GM21367 (cell line): ENCODE results near the gene METRNL.
"Not testable (repeated sequence)": the region's sequence is repeated elsewhere in the genome, so short reads cannot be mapped to it uniquely, and the experiment has no call there.

Source experiments
- ATAC-seq: cut with Tn5 transposase; IDR thresholded peaks from one replicate; pipeline ENCODE4 v1.9.1; 2021; ENCODE audit not compliant: unreplicated experiment

Gene METRNL, protein sequence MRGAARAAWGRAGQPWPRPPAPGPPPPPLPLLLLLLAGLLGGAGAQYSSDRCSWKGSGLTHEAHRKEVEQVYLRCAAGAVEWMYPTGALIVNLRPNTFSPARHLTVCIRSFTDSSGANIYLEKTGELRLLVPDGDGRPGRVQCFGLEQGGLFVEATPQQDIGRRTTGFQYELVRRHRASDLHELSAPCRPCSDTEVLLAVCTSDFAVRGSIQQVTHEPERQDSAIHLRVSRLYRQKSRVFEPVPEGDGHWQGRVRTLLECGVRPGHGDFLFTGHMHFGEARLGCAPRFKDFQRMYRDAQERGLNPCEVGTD

DNA sequence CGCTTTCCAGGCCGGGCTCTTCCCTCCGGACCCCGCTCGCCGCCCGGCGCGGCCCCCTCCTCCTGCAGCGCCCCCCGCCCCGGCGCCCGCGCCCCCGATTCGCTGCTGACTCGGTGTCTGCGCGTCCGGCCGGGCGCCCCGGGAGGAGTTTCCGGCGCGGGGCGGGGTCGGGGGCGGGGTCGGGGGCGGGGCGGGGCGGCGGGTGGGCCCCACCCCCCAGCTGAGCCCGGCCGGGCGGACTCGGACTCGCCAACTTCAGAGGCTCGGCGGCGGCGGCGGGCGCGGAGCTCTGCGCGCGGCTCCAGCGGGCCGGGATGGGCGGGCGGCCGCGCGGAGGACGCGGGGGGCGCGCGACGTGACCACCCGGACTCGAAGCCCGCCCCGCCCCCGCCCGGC lies at the start of gene METRNL:
Gene METRNL, plus strand, starts transcription at position 258 of the 396 bp plus-strand sequence. CDS start 207 bp downstream, outside the sequence.
- ATAC-seq = no peak

DNA sequence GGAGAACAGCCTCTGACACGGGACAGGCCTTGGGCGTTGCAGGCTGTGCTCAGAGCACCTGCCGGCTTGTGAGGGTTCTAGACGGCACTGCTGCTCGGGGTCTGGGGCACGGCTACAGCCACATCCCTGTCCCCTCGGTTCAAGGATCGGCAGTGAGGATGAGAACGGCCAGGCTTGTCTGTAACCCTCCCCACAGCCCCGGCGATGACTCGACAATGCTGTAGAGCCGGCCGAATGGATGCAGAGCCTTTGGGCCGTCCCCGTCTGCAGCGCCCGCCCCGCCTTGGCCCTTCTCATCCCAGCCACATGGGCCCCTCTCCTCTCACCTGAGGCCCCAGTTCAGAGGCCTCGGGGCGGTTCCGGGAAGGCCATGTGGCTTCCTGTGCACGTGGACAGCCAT lies 49.0 kb upstream of the METRNL start:
- no peak for ATAC-seq

DNA sequence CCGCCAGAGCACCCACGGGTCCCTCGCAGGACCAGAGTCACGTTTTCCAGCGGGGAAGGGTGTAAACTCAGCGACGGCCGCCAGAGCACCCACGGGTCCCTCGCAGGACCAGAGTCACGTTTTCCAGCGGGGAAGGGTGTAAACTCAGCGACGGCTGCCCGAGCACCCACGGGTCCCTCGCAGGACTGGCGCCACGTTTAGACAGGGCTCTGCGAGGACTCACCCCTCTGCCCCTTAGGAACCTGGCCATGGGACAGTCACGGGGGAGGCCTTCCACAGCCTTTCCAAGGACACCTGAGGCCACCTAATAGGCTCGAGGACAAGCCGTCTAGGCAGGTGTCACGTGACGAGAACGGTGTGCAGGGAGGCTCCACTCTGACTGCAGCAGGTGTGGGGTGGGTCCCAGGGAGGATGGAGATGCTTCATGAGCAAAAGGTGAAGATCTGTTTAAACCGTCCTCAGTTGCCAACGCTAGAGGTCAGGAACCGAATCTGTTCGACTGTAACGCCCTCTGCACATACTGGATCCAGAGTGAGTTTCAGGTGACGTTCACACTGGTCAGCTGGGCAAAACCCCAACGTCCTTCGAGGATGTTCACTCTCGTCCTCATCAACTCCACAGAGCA lies 48.0 kb upstream of the METRNL start:
- no peak for ATAC-seq

DNA sequence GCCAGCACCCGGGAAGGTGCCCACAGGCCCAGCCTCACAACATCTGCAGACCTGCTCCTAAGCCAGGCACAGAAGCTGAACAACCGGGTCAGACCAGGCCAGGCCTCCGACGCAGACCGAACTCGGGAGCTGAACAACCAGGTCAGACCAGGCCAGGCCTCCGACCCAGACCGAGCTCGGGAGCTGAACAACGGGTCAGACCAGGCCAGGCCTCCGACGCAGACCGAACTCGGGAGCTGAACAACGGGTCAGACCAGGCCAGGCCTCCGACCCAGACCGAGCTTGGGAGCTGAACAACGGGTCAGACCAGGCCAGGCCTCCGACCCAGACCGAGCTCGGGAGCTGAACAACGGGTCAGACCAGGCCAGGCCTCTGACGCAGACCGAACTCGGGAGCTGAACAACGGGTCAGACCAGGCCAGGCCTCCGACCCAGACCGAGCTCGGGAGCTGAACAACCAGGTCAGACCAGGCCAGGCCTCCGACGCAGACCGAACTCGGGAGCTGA lies 47.4 kb upstream of the METRNL start:
- not testable (repeated sequence) for ATAC-seq

DNA sequence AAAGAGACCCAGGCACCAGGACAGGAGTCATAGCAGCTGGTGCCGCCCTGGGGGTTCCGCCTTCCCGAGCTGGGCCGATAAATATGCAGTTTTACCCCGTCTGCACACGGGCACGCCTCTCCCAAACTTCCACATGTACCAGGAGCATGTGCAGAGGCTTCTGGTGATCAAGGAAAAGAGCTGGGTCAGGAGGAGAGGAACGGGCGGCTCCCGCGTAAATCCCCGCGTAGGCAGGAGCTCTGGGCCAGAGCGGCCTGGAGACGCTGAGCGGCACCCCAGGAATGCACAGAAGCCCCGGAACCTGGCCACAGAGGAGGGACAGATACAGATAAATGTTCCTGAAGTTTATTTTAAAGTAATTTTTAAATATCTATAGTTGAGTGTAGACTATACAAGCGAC lies 46.6 kb upstream of the METRNL start:
- no peak for ATAC-seq

DNA sequence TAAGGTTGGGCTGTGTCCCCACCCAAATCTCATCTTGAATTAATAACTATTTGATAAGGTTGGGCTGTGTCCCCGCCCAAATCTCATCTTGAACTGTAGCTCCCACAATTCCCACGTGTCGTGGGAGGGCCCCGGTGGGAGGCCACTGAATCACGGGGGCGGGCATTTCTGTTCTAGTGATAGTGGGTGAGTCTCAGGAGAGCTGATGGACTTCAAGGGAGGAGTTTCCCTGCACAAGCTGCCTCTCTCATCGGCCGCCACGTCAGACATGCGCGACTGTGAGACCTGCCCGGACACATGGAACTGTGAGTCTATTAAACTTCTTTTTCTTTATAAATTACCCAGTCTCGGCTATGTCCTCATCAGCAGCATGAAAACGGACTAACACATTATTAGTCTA lies 44.9 kb upstream of the METRNL start:
- no peak for ATAC-seq

DNA sequence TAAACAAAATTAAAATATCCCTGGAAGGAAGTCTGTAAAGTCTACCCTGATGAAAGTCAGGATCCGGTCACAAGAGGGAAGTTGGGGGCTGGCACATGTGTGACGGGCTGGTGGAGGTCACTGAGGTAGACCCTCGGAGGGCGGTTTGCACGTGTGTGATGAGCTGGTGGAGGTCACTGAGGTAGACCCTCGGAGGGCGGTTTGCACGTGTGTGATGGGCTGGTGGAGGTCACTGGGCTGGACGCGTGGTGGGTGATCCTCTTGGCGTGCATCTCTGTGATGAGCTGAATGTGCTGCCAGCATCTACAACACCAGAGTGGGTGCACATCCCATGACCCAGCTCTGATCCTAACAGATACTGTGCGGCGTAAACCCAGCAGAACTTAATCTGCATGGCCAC lies 43.7 kb upstream of the METRNL start:
- no peak for ATAC-seq

DNA sequence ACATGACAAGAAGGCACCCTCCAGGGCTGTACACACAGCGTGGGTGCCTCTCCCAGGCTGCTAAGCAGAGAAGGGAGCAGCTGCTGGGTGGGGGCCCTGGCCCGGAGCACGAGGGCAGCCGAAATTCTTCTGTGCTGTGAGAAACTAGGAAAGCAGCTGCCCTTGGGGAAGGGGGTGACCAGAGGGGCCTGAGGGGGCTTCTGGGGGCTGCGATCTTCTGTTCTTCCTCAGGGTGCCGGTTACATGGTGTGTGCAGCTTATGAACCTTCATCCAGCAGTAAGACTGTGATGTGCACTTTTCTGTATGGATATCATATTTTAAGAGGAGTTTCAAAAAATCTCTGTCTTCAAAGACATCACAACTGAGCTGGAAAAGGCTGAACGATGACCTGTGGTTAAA lies 43.2 kb upstream of the METRNL start:
- ATAC-seq = no peak

DNA sequence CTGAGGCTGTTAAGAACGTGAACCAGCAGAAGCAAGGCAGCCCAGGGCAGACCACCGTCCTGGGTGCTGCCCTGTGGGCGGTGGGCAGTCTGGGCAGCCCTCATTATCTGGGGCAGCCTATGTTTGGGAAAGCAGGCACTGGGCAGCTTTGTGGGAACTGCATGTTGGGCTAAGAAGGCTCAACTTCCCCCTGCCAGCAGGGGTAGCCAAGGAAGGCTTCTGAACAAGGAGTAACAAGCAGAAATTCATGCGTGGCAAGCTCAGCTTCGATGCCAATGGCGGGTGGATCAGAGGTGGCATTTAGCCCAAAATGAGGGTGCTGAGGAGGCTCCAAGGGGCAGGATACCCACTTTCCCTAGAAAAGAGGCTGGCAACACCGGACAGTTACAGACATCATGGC lies 42.7 kb upstream of the METRNL start:
- no peak for ATAC-seq

DNA sequence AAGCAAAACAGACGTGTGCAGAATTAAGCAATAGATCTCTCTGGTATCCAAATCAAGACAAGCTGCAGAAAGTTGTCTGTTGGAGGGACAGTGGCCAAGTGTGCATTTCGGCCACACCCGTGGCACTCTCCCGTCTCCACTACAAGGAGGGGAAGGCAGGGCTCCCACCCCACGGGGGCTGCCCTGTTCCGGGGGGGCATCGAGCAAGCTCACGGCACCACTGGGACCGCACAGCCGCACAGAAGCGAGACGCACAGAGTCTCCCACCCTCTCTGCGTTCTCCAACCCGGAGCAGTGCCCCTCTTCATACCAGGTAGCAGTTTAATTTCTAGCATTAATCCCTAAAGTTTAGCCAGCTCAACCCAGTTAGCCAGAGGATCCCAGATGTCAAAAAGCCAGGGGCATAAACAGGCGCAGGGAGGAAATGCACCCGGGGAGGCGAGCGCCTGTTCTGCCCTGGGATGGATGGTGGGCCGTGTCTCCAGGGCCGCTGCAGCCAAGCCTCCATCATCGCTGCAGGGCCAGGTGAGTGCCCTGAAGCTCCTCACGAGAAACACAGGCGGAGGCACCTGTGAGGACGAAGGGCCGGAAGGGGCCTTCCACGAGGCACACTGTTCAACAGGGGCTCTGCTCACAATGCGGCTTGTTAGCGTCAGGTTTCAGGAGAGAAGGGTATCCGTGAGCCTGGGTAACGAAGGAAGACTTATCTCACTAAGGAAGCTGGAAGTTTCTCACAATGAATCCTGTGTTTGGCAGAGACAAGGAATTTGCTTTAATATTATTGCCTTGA lies 42.1 kb upstream of the METRNL start:
- ATAC-seq = no peak

DNA sequence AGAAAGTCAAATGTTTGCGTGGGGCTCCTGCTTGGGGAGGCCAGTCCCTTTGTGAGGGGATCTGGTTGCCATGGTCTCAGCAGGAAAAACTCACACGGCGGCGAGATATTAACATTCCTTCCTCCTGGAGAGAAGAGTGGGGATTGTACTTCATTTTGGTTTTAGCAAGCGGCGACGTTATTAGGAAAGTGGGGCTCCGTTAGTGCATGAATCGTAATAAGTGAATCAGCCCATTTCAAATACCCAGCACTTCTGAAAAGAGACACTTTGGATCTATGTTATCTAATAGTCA lies 41.6 kb upstream of the METRNL start:
- ATAC-seq = no peak

DNA sequence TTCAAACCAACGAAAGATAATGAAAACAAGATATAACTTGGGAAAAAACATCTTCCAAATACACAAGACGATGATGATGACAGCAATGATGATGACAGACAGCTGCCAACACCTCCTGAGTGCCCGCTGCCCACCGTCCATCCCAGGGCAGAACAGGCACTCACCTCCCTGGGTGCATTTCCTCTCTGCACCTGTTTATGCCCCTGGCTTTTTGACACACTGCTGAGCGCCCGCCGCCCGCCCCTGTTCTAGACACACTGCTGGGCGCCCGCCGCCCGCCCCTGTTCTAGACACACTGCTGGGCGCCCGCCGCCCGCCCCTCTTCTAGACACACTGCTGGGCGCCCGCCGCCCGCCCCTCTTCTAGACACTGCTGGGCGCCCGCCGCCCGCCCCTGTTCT lies 40.4 kb upstream of the METRNL start:
- not testable (repeated sequence) for ATAC-seq

DNA sequence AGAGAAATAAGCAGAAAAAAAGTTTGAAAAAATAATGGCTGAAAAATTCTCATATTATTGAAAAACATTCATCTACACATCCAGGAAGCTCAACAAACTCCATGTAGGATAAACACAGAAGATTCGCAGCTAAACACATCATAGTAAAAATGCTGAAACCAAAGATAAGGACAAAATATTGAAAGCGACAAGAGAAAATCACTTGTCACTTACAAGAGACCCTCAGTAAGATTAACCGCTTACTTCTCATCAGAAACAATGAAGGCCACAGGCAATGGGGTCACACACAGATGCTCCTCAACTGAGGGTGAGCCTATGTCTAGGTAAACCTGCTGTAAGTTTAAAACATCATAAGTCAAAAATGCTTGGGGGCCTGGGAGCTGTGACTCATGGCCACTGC lies 38.1 kb upstream of the METRNL start:
- ATAC-seq = no peak

DNA sequence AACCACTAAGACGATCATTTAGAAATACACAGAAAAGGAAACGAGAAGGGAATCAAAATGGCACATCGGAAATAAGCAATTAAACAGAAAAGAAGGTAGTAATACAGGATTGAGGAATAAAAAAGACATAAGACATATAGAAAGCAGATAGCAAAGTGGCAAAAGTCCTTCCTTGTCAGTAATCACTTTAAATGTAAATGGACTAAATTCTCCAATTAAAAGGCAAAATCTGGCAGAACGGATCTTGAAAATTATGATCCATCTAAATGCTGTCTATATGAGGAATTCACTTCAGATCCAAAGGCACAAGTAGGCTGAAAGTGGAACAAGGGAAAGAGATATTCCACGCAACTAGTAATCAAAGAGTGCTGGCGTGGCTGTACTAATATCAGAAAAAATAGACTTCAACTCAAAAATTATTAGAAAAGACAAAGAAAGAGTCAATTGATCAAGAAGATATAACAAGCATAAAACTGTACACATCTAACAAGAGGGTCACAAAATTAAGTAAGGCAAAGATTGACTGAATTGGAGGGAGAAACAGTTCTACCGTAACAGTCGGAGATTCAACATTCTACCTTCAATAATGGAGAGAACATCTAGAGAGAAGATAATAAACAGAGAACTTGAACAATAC lies 36.8 kb upstream of the METRNL start:
- ATAC-seq = no peak

DNA sequence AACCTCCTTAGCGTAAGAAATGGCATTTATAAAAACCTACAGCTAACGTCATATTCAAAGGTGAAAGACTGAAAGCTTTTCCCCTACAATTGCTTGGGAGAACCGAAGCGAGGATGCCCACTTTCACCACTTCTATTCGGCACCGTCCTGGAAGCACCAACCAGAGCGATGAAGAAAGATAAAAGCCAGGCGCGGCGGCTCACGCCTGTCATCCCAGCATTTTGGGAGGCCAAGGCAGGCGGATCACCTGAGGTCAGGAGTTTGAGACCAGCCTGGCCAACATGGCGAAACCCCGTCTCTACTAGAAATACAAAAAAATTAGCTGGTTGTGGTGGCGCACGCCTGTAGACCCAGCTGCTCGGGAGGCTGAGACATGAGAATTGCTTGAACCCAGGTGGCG lies 34.9 kb upstream of the METRNL start:
- ATAC-seq = not testable (repeated sequence)

DNA sequence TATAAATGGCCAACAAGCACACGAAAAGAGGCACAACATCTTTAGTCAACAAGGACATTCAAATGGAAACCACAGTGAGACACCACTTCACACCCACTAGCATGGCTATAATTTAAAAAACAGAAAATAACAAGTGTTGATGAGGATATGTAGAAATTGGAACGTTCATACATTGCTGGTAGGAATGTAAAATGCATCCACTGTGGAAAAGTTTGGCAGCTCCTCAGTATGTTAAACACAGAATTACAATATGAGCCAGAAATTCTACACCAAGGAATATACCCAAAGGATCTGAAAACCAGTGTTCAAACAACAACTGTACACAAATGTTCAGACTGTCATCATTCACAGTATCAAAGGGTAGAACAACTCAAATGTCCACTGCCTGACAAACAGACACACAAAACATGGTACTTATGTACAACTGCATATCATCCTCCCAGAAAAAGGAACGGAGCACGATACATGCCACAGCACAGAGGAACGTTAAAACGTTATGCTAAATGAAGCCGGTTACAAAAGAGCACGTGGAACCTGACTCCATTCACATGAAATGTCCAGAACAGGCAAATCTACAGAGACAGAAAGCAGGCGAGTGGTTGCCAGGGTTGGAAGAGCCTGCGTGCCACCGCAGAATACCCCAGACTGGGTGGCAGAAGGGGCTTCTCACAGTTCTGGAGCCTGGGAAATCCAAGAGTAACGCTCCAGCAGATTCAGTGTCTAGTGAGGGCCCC lies 32.8 kb upstream of the METRNL start:
- no peak for ATAC-seq

DNA sequence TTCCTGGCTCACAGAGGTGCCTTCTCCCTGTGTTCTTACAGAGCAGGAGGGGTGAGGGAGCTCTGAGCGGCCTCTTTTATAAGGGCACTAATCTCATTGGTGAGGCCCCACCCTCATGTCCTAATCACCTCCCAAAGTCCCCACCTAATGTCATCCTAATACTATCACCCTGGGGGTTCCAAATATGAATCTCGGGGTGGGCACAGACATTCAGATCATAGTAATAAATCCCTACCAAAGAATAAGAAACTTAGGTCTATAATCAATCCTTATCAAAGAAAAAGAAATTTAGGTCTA lies 32.3 kb upstream of the METRNL start:
- ATAC-seq = no peak

DNA sequence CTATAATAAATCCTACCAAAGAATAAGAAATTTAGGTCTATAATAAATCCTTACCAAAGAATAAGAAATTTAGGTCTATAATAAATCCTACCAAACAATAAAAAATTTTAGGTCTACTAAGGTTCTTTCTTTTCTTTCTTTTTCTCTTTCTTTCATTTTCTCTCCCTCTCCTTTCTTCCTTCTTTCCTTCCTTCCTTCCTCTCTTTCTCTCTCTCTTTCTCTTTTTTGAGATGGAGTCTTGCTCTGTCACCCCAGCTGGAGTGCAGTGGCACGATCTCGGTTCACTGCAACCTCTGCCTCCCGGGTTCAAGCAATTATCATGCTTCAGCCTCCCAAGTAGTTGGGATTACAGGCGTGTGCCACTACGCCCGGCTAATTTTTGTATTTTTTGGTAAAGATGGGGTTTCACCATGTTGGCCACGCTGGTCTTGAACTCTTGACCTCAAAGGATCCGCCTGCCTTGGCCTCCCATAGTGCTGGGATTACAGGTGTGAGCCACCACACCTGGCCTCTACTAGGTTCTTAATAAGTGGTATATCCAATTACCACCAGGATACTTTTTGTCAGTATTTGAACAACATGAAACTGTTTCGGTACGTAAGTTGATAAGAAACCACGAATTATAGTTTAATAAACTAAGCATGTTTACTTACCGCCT lies 31.5 kb upstream of the METRNL start:
- ATAC-seq = not testable (repeated sequence)

DNA sequence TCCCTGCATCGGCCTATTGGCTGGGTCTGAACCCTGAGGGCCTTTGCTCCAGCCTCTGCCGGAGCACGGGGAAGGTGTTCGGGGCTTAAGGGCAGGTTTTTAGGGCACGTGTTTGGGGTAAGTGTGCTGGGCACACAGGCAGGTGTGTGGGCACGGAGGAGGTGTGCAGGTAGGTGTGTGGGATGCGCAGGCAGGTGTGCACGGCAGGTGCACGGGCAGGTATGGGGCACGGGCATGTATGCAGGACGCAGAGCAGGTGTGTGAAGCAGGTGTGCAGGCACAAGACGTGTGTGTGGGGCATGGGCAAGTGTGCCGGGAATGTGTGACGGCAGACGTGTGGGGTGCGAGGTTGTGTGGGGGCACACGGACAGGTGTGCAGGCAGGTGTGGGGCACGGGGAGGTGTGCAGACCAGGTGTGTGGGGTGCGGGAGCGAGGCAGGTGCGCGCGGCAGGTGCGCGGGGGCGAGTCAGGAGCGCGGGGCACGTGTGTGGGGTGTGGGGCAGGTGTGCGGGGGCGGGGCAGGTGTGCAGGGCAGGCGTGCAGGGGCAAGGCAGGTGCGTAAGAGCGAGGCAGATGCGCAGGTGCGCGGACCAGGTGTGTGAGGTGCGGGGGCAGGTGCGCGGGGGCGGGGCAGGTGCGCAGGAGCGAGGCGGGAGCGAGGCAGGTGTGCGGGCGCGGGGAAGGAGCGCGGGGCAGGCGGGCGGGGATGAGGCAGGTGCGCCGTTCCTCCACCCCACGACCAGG lies 28.6 kb upstream of the METRNL start:
- no peak for ATAC-seq
